ENCODE data around the gene ORC4.

ORC4 gene

DNA sequence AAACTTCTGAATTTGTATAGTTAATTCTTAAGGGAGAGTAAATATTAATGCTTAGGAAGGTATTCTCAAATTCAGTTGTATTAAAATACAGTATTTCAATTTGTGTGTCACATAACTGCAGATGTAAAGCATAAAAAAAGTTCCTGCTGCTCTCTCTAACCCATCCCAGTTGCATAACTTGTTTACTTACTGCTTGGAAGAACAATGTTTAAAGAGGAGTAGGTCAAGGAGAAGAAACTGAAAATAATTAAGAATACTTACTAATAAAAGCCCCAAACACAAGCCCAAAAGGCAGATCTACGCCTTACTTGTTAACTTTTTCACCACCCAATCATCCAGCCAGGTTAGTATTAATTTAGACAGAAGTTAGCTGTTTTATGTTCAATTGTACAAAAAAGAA, 81.2 kb downstream of the ORC4 start:
- peaks cover 9 to 32% (median 26%) of the 10 kb centered on the region in 4 experiments for H3K36me3 ChIP-seq (ENCODE audit: control insufficient read depth in 4 of 4, insufficient read depth in 4 of 4, low read length in 3 of 4)
- H3K4me3 ChIP-seq (ENCODE audit: control insufficient read depth in 1 of 7, extremely low read depth in 1 of 7, insufficient read depth in 4 of 7, low read depth in 2 of 7, low read length in 6 of 7) = no peak overlapping the region
- ChIA-PET CTCF (no interaction called here), POLR2A (no interaction called here)
- WGBS (ENCODE audit: insufficient coverage) = no CpG with 5 or more reads among the region's 1 CpG
- H3K9me3 ChIP-seq (ENCODE audit: control extremely low read depth in 1 of 5, control insufficient read depth in 4 of 5, insufficient read depth in 2 of 5, low read depth in 1 of 5, low read length in 4 of 5) = no peaks in the 10 kb centered on the region
- H3K27me3 ChIP-seq (replicated peaks in 2 of 5; ENCODE audit: control insufficient read depth in 4 of 5, insufficient read depth in 5 of 5, low read length in 4 of 5) = no peaks in the 10 kb centered on the region
- DNase-seq = no peak
- no peaks in the 10 kb centered on the region for H3K4me1 ChIP-seq (ENCODE audit: control extremely low read depth in 1 of 4, control insufficient read depth in 4 of 4, insufficient read depth in 4 of 4, low read length in 3 of 4)
- H3K27ac ChIP-seq (ENCODE audit: insufficient read depth in 1 of 2, low read depth in 1 of 2, low read length in 2 of 2, poor library complexity in 1 of 2, severe bottlenecking in 2 of 2) = no peak overlapping the region

DNA sequence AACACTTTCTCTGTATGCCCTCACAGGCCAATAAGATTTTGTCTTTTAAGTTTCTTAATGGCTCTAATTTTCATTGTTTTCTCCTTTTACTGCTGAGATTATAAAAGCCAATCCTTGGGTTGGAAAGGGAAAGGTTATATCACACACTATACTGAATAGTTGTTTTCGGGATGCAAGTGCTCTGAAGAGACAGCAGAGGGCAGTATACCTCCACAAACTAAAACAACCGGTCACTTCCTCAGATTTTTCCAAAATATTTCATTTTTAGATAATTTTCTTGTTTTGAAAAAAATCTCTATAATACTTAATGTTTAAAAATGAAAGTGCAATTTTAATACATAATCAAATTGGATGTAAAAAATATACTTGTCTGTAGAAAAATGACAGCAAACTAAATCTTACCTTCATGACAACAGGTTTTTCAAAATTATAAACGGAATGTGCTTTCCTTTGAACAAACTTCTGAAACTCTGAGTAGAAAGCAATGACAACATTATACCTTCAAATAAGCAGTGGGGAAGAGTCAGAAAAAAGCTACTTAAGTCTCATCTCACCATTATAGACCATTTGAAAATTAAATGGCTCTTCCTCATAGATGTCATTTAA, 82.7 kb downstream of the ORC4 start:
- WGBS (ENCODE audit: insufficient coverage) = no CpG with 5 or more reads among the region's 3 CpGs
- H3K36me3 ChIP-seq (ENCODE audit: control insufficient read depth in 4 of 4, insufficient read depth in 4 of 4, low read length in 3 of 4) = peaks cover 11 to 38% (median 31%) of the 10 kb centered on the region in 4 experiments
- DNase-seq = peak; percentile 25 to 51 (median 38)

DNA sequence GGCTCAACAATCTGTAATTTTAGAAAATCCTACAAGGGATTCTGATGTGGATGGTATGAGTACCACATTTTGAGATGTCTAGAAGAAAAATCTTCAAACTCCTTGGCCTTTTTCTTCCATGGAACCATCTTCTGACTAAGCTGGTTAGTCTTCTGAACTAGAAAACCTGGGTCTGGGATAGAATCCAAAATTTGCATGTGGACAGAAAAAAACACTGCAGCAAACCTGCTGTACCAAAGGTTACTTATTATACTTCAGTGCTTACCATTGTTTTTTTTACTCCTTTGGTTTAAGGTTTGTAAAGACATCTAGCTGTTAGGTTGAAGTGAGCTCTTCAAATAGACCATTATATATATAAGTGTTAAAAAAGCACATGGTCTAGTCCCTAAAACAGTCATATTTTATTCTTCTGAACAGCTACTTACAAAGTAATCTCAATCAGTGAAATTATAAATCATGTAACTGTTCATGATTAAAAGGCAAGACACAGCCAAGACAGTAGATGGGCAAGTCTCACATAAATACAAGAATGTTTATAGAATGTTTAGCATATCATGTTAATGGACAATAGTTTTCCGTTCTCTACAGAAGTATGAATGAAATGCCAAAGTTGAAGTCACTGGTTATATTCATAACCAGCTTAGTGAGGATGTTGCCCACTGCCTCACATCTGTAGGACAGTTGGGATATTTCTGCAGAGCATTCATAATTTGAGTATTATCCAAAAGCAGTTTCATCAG, 85.5 kb downstream of the ORC4 start:
- Histone ChIP-seq H3K27me3 (replicated peaks in 2 of 5; ENCODE audit: control insufficient read depth in 4 of 5, insufficient read depth in 5 of 5, low read length in 4 of 5) (no peaks in the 10 kb centered on the region), H3K4me1 (ENCODE audit: control extremely low read depth in 1 of 4, control insufficient read depth in 4 of 4, insufficient read depth in 4 of 4, low read length in 3 of 4) (no peaks in the 10 kb centered on the region), H3K9me3 (ENCODE audit: control extremely low read depth in 1 of 5, control insufficient read depth in 4 of 5, insufficient read depth in 2 of 5, low read depth in 1 of 5, low read length in 4 of 5) (no peaks in the 10 kb centered on the region), H3K36me3 (ENCODE audit: control insufficient read depth in 4 of 4, insufficient read depth in 4 of 4, low read length in 3 of 4) (peaks cover 15 to 36% (median 30%) of the 10 kb centered on the region in 4 experiments), H3K27ac (ENCODE audit: insufficient read depth in 1 of 2, low read depth in 1 of 2, low read length in 2 of 2, poor library complexity in 1 of 2, severe bottlenecking in 2 of 2) (no peak overlapping the region), H3K4me3 (ENCODE audit: control insufficient read depth in 1 of 7, extremely low read depth in 1 of 7, insufficient read depth in 4 of 7, low read depth in 2 of 7, low read length in 6 of 7) (no peak overlapping the region)
- WGBS (ENCODE audit: insufficient coverage) = no CpG with 5 or more reads among the region's 1 CpG
- CTCF ChIA-PET = interaction anchor here (0.7 to 3.3 kb wide), 2 partner anchors 20 to 1055 kb away, joined by 3 to 14 read pairs; no protein-coding TSS in a partner anchor
- no peak for DNase-seq
- POLR2A ChIA-PET = no interaction called here

More for the DNA sequence above, 82.7 kb downstream of the ORC4 start:
- H3K27ac ChIP-seq (ENCODE audit: insufficient read depth in 1 of 2, low read depth in 1 of 2, low read length in 2 of 2, poor library complexity in 1 of 2, severe bottlenecking in 2 of 2) = no peak overlapping the region
- H3K9me3 ChIP-seq (ENCODE audit: control extremely low read depth in 1 of 5, control insufficient read depth in 4 of 5, insufficient read depth in 2 of 5, low read depth in 1 of 5, low read length in 4 of 5) = no peaks in the 10 kb centered on the region
- H3K27me3 ChIP-seq (replicated peaks in 2 of 5; ENCODE audit: control insufficient read depth in 4 of 5, insufficient read depth in 5 of 5, low read length in 4 of 5) = no peaks in the 10 kb centered on the region
- H3K4me3 ChIP-seq (ENCODE audit: control insufficient read depth in 1 of 7, extremely low read depth in 1 of 7, insufficient read depth in 4 of 7, low read depth in 2 of 7, low read length in 6 of 7) = no peak overlapping the region
- H3K4me1 ChIP-seq (ENCODE audit: control extremely low read depth in 1 of 4, control insufficient read depth in 4 of 4, insufficient read depth in 4 of 4, low read length in 3 of 4) = no peaks in the 10 kb centered on the region
- CTCF ChIA-PET = interaction anchor here (0.9 to 3.3 kb wide), 4 partner anchors 944 to 1053 kb away, joined by 3 to 14 read pairs (median 3); no protein-coding TSS in a partner anchor
- POLR2A ChIA-PET = no interaction called here

DNA sequence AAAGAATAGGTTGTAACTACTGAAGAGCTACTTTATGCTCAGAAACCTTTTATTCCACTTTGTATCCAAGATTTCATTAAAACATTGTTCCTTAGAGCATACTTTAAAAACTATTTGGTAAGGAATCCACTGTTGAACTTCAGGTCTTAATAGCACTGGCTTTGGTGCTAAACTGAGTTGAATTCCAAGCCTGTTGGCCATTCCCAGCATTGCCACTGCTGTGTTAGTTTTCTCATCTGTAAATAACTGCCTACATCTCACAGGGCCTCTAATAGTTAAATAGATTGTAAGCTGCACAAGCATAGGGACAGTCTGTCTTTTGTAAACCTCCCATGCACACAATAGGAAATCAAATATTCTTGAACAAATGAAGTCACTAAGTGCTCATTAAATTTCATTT, 86.6 kb downstream of the ORC4 start:
- peaks cover 15 to 35% (median 28%) of the 10 kb centered on the region in 4 experiments for H3K36me3 ChIP-seq (ENCODE audit: control insufficient read depth in 4 of 4, insufficient read depth in 4 of 4, low read length in 3 of 4)
- CTCF ChIA-PET = interaction anchor here (0.9 to 1.3 kb wide), 3 partner anchors 9 to 1083 kb away, joined by 3 to 4 read pairs (median 3); no protein-coding TSS in a partner anchor
- POLR2A ChIA-PET = no interaction called here

DNA sequence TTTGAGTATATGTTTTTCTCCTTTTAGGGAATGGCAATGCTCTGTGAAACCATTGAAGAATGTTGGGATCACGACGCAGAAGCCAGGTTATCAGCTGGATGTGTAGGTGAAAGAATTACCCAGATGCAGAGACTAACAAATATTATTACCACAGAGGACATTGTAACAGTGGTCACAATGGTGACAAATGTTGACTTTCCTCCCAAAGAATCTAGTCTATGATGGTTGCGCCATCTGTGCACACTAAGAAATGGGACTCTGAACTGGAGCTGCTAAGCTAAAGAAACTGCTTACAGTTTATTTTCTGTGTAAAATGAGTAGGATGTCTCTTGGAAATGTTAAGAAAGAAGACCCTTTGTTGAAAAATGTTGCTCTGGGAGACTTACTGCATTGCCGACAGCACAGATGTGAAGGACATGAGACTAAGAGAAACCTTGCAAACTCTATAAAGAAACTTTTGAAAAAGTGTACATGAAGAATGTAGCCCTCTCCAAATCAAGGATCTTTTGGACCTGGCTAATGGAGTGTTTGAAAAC, 93.4 kb downstream of the ORC4 start:
- Histone ChIP-seq H3K27me3 (replicated peaks in 2 of 5; ENCODE audit: control insufficient read depth in 4 of 5, insufficient read depth in 5 of 5, low read length in 4 of 5) (no peaks in the 10 kb centered on the region), H3K4me3 (ENCODE audit: control insufficient read depth in 1 of 7, extremely low read depth in 1 of 7, insufficient read depth in 4 of 7, low read depth in 2 of 7, low read length in 6 of 7) (no peak overlapping the region), H3K27ac (ENCODE audit: insufficient read depth in 1 of 2, low read depth in 1 of 2, low read length in 2 of 2, poor library complexity in 1 of 2, severe bottlenecking in 2 of 2) (no peak overlapping the region), H3K9me3 (ENCODE audit: control extremely low read depth in 1 of 5, control insufficient read depth in 4 of 5, insufficient read depth in 2 of 5, low read depth in 1 of 5, low read length in 4 of 5) (no peaks in the 10 kb centered on the region), H3K4me1 (ENCODE audit: control extremely low read depth in 1 of 4, control insufficient read depth in 4 of 4, insufficient read depth in 4 of 4, low read length in 3 of 4) (peaks cover 0 to 11% (median 4%) of the 10 kb centered on the region in 4 experiments), H3K36me3 (ENCODE audit: control insufficient read depth in 4 of 4, insufficient read depth in 4 of 4, low read length in 3 of 4) (peaks cover 0 to 5% (median 0%) of the 10 kb centered on the region in 4 experiments)
- DNase-seq = no peak
- CTCF ChIA-PET = no interaction called here
- POLR2A ChIA-PET = no interaction called here
- 100% methylated on average over 2 of the region's 4 CpGs for WGBS (ENCODE audit: insufficient coverage)

More for the DNA sequence above, 86.6 kb downstream of the ORC4 start:
- no peaks in the 10 kb centered on the region for H3K4me1 ChIP-seq (ENCODE audit: control extremely low read depth in 1 of 4, control insufficient read depth in 4 of 4, insufficient read depth in 4 of 4, low read length in 3 of 4)
- H3K4me3 ChIP-seq (ENCODE audit: control insufficient read depth in 1 of 7, extremely low read depth in 1 of 7, insufficient read depth in 4 of 7, low read depth in 2 of 7, low read length in 6 of 7) = no peak overlapping the region
- no peaks in the 10 kb centered on the region for H3K9me3 ChIP-seq (ENCODE audit: control extremely low read depth in 1 of 5, control insufficient read depth in 4 of 5, insufficient read depth in 2 of 5, low read depth in 1 of 5, low read length in 4 of 5)
- no peaks in the 10 kb centered on the region for H3K27me3 ChIP-seq (replicated peaks in 2 of 5; ENCODE audit: control insufficient read depth in 4 of 5, insufficient read depth in 5 of 5, low read length in 4 of 5)
- no peak for DNase-seq
- no peak overlapping the region for H3K27ac ChIP-seq (ENCODE audit: insufficient read depth in 1 of 2, low read depth in 1 of 2, low read length in 2 of 2, poor library complexity in 1 of 2, severe bottlenecking in 2 of 2)

DNA sequence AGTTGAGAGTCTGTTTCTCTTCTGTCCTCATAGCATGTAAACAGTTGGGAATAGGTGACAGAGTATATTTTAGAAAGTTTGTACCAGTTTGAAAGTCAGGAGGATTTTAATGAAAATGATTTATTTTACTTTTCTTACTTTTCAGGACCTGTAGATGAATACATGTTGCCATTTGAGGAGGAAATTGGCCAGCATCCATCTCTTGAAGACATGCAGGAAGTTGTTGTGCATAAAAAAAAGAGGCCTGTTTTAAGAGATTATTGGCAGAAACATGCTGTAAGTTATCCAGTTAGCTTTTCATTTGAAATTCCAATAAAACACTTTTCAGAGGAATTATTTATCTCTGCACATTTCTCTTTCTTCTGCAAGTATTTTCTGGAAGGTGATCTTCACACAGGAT, 94.7 kb downstream of the ORC4 start:
- Histone ChIP-seq H3K9me3 (ENCODE audit: control extremely low read depth in 1 of 5, control insufficient read depth in 4 of 5, insufficient read depth in 2 of 5, low read depth in 1 of 5, low read length in 4 of 5) (no peaks in the 10 kb centered on the region), H3K4me3 (ENCODE audit: control insufficient read depth in 1 of 7, extremely low read depth in 1 of 7, insufficient read depth in 4 of 7, low read depth in 2 of 7, low read length in 6 of 7) (peak overlapping the region in 1 of 7 experiments; percentile 1), H3K27ac (ENCODE audit: insufficient read depth in 1 of 2, low read depth in 1 of 2, low read length in 2 of 2, poor library complexity in 1 of 2, severe bottlenecking in 2 of 2) (no peak overlapping the region), H3K36me3 (ENCODE audit: control insufficient read depth in 4 of 4, insufficient read depth in 4 of 4, low read length in 3 of 4) (peaks cover 0 to 5% (median 0%) of the 10 kb centered on the region in 4 experiments), H3K4me1 (ENCODE audit: control extremely low read depth in 1 of 4, control insufficient read depth in 4 of 4, insufficient read depth in 4 of 4, low read length in 3 of 4) (peaks cover 0 to 11% (median 4%) of the 10 kb centered on the region in 4 experiments), H3K27me3 (replicated peaks in 2 of 5; ENCODE audit: control insufficient read depth in 4 of 5, insufficient read depth in 5 of 5, low read length in 4 of 5) (no peaks in the 10 kb centered on the region)
- peak; percentile 47 to 81 (median 72) for DNase-seq
- ChIA-PET POLR2A (no interaction called here), CTCF (interaction anchor here (1.3 kb wide), 1 partner anchor 16 kb away, joined by 4 read pairs; no protein-coding TSS in a partner anchor)

DNA sequence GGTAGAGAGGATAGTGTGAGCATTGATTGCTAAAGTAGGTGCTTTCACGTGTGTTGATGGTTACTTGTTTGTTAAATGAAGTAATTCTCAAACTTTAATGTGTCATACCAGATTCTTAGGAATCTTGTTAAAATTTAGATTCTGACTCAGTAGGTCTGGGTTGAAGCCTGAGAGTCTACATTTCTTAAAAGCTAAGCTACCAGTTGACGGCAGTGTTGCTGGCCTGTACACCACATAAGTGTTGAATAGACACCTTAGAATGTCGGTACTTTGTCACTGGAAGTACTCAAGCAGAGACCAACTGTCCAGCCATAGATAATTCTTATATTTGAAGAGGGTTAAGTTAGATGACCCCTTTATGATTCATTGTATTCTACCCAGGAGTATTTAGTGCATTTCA, 95.9 kb downstream of the ORC4 start:
- WGBS (ENCODE audit: insufficient coverage) = 97% methylated on average over 3 of the region's 3 CpGs
- H3K4me1 ChIP-seq (ENCODE audit: control extremely low read depth in 1 of 4, control insufficient read depth in 4 of 4, insufficient read depth in 4 of 4, low read length in 3 of 4) = peaks cover 0 to 11% (median 4%) of the 10 kb centered on the region in 4 experiments
- H3K27me3 ChIP-seq (replicated peaks in 2 of 5; ENCODE audit: control insufficient read depth in 4 of 5, insufficient read depth in 5 of 5, low read length in 4 of 5) = no peaks in the 10 kb centered on the region
- H3K36me3 ChIP-seq (ENCODE audit: control insufficient read depth in 4 of 4, insufficient read depth in 4 of 4, low read length in 3 of 4) = peaks cover 0 to 5% (median 0%) of the 10 kb centered on the region in 4 experiments
- no peak for DNase-seq
- H3K9me3 ChIP-seq (ENCODE audit: control extremely low read depth in 1 of 5, control insufficient read depth in 4 of 5, insufficient read depth in 2 of 5, low read depth in 1 of 5, low read length in 4 of 5) = no peaks in the 10 kb centered on the region
- POLR2A ChIA-PET = no interaction called here
- CTCF ChIA-PET = interaction anchor here (1.0 to 1.3 kb wide), 4 partner anchors 9 to 843 kb away, joined by 4 read pairs; no protein-coding TSS in a partner anchor
- H3K27ac ChIP-seq (ENCODE audit: insufficient read depth in 1 of 2, low read depth in 1 of 2, low read length in 2 of 2, poor library complexity in 1 of 2, severe bottlenecking in 2 of 2) = no peak overlapping the region
- H3K4me3 ChIP-seq (ENCODE audit: control insufficient read depth in 1 of 7, extremely low read depth in 1 of 7, insufficient read depth in 4 of 7, low read depth in 2 of 7, low read length in 6 of 7) = no peak overlapping the region

Data from common myeloid progenitor, CD34-positive (primary cell).